GM19240 (cell line): ENCODE measurements around the gene SEC63.
"Not testable (repeated sequence)": the region's sequence is repeated elsewhere in the genome, so short reads cannot be mapped to it uniquely, and the experiment has no call there.

Source experiments
- DNase-seq: peaks from one replicate; pipeline ENCODE4 v3.0.0; 2011; ENCODE audit warnings: low spot score; ENCODE audit not compliant: insufficient read length

The SEC63 gene

GRCh38 chr6:107957909-107958688 is at the start of gene SEC63:
Gene SEC63, minus strand, starts transcription at chr6:107958208. Its CDS starts 199 bp downstream, at chr6:107958009.
- DNase-seq, result peak; percentile 97

- DNase-seq, result no peak
These were observed 48.0 kb upstream of the SEC63 start for GRCh38 chr6:108005961-108006360.

- no peak for DNase-seq
These were observed 46.9 kb upstream of the SEC63 start for GRCh38 chr6:108004861-108005260.

- no peak for DNase-seq
These were observed 44.6 kb upstream of the SEC63 start for GRCh38 chr6:108002365-108003221.

DNA sequence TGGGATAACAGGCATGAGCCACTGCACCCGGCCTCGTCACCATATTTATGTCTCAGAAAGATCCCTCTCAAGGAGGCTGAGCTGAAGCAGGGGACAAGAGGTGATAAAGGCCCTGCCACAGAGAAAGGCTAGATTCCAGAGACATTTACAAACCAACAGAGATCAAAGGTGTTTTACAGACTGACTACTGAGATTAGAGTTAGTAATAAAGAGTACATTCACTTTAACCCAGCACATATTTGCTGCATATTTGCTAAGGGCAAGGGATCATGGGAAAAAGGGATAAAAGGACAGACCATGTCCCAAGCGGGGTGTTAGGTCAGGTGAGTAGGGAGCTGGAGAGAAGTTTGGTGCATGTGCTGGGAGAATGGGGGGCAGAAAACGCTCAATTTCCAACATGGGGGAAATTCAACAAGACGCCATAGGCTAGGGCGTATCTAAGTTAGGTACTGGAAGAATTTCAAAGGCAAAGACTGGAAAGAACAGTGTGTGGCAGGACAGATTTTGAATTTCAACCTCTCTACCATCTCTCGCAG is 43.8 kb upstream of the SEC63 start:
- no peak for DNase-seq

DNA sequence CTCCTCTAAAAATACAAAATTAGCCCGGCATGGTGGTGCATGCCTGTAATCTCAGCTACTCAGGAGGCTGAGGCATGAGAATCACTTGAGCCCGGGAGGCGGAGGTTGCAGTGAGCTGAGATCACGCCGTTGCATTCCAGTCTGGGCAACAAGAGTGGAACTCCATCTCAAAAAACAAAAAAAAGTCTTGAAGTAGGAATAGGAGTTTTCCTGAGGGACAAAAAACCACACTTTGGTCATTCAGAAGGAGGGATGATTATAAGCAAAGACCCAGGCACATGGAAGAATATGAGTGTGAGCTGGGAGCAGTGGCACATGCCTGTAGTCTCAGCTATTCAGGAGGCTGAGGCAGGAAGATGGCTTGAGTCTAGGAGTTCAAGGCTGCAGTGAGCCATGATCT is 42.3 kb upstream of the SEC63 start:
- DNase-seq, result not testable (repeated sequence)

DNA sequence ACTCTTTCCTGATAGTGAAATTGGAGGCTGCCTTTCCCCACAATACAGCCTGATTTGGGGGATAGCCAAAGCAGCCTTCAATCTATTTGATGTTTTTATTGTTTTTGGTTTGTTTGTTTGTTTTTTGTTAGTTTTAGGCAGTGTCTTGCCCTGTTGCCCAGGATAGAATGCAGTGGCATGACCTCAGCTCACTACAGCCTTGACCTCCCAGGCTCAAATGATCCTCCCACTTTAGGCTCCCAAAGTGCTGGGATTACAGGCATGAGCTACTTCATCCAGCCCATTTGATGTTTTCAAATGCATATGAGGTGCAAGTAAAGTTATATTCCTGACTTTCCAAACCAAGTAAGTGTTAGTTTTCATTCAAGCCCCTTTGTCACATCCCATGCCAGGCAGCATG is 41.3 kb upstream of the SEC63 start:
- no peak for DNase-seq

- no peak for DNase-seq
These were observed 34.0 kb upstream of the SEC63 start for GRCh38 chr6:107991772-107992550.

- no peak for DNase-seq
These were observed 33.1 kb upstream of the SEC63 start for GRCh38 chr6:107991061-107991460.

GRCh38 chr6:107990587-107990986 is 32.6 kb upstream of the SEC63 start:
- DNase-seq, result not testable (repeated sequence)

GRCh38 chr6:107989166-107990094 is 31.4 kb upstream of the SEC63 start:
- no peak for DNase-seq

DNA sequence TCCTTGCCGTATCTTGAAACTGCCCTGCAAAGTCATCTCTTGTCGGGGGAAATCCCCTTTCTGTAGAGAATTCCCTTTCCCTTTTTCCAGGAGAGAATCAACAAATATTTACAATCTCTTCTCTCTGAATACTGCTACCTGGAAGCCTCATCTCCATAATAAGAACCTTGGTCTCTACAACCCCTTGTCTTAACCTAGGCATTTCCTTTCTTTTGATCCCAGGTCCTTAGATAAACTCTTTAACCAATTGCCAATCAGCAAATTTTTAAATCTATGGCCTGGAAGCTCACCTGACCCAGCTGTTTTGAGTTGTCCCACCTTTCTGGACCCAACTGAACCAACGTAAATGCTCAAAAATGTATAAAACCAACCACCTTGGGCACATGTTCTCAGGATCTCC is 30.6 kb upstream of the SEC63 start:
- no peak for DNase-seq

- DNase-seq, result no peak
These were observed 29.8 kb upstream of the SEC63 start for GRCh38 chr6:107987805-107988204.

- no peak for DNase-seq
These were observed 27.7 kb upstream of the SEC63 start for GRCh38 chr6:107985701-107986100.

GRCh38 chr6:107983811-107984210 is 25.8 kb upstream of the SEC63 start:
- no peak for DNase-seq

DNA sequence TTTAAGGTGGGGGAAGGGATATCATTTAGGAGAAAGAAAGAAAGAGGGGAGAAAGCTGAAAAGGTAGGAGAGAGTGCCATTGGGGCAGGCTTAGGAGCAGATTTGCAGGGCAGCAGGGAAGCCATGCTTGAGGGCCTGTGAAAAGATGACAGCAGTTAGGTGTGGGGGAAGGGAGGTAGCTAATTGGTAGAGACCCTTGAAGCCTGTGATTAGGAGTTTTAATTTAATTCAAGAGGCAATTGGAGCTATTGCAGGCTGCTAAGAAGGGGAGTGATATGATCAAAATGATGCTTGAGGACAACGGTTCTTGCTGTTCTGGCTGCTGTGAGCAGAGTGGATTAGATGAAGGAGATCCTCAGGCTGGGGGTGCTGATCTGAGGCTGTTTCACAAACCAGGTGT is 24.5 kb upstream of the SEC63 start:
- no peak for DNase-seq

DNA sequence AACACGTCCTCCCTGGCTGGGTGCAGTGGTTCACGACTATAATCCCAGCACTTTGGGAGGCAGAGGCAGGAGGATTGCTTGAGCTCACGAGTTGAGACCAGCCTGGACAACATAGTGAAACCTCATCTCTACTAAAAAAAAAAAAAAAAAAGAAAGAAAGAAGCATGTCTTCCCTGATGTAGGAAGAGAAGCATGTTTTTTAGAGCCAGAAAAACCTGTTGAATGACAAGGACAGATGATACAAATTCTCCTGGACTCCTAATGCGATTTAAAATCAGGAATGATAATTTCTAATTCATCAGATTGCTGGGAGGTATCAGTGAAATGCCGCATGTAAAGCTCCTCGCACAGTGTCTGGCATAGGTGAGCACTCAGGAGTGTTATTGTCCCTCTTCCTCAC is 23.7 kb upstream of the SEC63 start:
- DNase-seq, result no peak

DNA sequence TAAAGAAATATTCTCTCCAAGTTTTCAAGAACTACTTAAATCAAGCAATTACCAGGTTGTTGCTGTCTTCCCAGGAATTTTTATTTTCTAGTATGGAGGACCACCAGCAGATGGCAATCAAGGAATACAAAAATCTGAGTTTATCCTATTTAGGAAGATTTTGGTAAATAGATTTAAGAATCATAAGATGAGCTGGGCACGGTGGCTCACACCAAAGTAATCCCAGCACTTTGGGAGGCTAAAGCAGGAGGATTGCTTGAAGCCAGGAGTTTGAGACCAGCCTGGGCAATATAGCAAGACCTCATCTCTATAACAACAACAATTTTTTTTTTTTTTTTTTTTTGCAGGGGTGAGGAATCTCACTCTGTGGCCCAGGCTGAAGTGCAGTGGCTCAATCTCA is 19.3 kb upstream of the SEC63 start:
- DNase-seq, result no peak

- DNase-seq, result no peak
These were observed 18.3 kb upstream of the SEC63 start for GRCh38 chr6:107976155-107976783.

- DNase-seq, result no peak
These were observed 15.6 kb upstream of the SEC63 start for GRCh38 chr6:107973594-107973993.
